GM21619 (cell line): Measurements from ENCODE around the gene MAP3K3.

Experiments
- ATAC-seq: cut with Tn5 transposase; IDR thresholded peaks from one replicate; pipeline ENCODE4 v1.9.1; 2021; ENCODE audit not compliant: unreplicated experiment

The MAP3K3 gene

GRCh38 chr17:63621684-63622573 is at the start of gene MAP3K3:
Gene MAP3K3, plus strand, starts transcription at chr17:63622417. Its CDS starts 343 bp downstream, at chr17:63622760.
- peak; percentile 90 for ATAC-seq

- no peak for ATAC-seq
These were observed 48.6 kb upstream of the MAP3K3 start for GRCh38 chr17:63573634-63574033.

GRCh38 chr17:63578027-63578768 is 44.0 kb upstream of the MAP3K3 start:
- ATAC-seq: no peak

GRCh38 chr17:63578769-63579111 is 43.5 kb upstream of the MAP3K3 start:
- no peak for ATAC-seq

- ATAC-seq: no peak
These were observed 42.6 kb upstream of the MAP3K3 start for GRCh38 chr17:63579633-63580032.

- no peak for ATAC-seq
These were observed 34.4 kb upstream of the MAP3K3 start for GRCh38 chr17:63587770-63588169.

GRCh38 chr17:63588797-63589196 is 33.4 kb upstream of the MAP3K3 start:
- no peak for ATAC-seq

GRCh38 chr17:63589646-63590045 is 32.6 kb upstream of the MAP3K3 start:
- ATAC-seq: no peak

- no peak for ATAC-seq
These were observed 29.4 kb upstream of the MAP3K3 start for GRCh38 chr17:63592797-63593196.

GRCh38 chr17:63595132-63595531 is 27.1 kb upstream of the MAP3K3 start:
- no peak for ATAC-seq

GRCh38 chr17:63596856-63597586 is 25.2 kb upstream of the MAP3K3 start:
- no peak for ATAC-seq

GRCh38 chr17:63598281-63598680 is 23.9 kb upstream of the MAP3K3 start:
- no peak for ATAC-seq

- ATAC-seq: peak; percentile 94
These were observed 21.4 kb upstream of the MAP3K3 start, which contains the start of gene TACO1 for GRCh38 chr17:63600569-63601438. Gene TACO1, plus strand, starts transcription at chr17:63600895. Its CDS starts 189 bp downstream, at chr17:63601084.

- no peak for ATAC-seq
These were observed 20.5 kb upstream of the MAP3K3 start for GRCh38 chr17:63601439-63602371.

GRCh38 chr17:63609816-63610573 is 12.2 kb upstream of the MAP3K3 start:
- no peak for ATAC-seq

- no peak for ATAC-seq
These were observed 11.4 kb upstream of the MAP3K3 start for GRCh38 chr17:63610854-63611253.

- no peak for ATAC-seq
These were observed 10.9 kb upstream of the MAP3K3 start for GRCh38 chr17:63611354-63611753.

- no peak for ATAC-seq
These were observed 8.6 kb upstream of the MAP3K3 start for GRCh38 chr17:63613663-63614062.
